Measurements from ENCODE around the gene ADCY10. TPM values are rescaled to one million over a fixed set of nuclear protein-coding genes. Genes with fewer than 3 reads are reported as not detected.
"Not testable (repeated sequence)": the region's sequence is repeated elsewhere in the genome, so short reads cannot be mapped to it uniquely, and the experiment has no call there.

ADCY10 gene
- total and polyA plus RNA-seq, 9 donors: 0.03 to 0.21 (median 0.09) TPM

DNA sequence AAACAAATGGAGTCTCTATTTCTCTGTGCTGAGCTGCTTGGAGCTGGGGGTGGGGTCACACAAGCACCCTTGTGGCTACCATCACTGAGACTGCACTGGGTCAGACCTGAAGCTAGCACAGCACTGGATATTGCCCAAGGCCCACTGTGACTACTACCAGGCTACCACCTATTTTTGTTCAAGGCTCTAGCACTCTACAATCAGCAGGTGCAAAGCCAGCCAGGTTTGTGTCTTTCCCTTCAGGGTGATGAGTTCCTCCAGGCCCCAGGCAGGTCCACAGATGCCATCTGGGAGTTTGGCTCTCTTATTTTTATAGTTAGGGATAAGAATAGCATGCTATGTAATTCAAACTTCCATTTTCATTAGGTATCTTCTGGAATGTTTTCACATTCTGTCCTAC, 23.5 kb downstream of the ADCY10 start:
- H3K4me3 ChIP-seq (ENCODE audit: low read length): no peak overlapping the region
- H3K36me3 ChIP-seq (ENCODE audit: control insufficient read depth, insufficient read depth, low read length): no peaks in the 10 kb centered on the region
- no peak overlapping the region for H3K27ac ChIP-seq (ENCODE audit: low read length)
- no peaks in the 10 kb centered on the region for H3K4me1 ChIP-seq (ENCODE audit: control insufficient read depth, insufficient read depth, low read length)
- no peak for DNase-seq
- no peaks in the 10 kb centered on the region for H3K9me3 ChIP-seq (replicated peaks; ENCODE audit: control insufficient read depth, low read depth, low read length)
- H3K27me3 ChIP-seq (ENCODE audit: control insufficient read depth, insufficient read depth, low read length): no peaks in the 10 kb centered on the region

DNA sequence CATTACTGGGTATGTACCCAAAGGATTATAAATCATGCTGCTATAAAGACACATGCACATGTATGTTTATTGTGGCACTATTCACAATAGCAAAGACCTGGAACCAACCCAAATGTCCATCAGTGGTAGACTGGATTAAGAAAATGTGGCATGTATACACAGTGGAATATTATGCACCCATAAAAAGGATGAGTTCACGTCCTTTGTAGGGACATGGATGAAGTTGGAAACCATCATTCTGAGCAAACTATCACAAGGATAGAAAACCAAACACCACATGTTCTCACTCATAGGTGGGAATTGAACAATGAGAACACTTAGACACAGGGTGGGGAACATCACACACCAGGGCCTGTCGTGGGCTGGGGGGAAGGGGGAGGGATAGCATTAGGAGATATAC, 26.7 kb downstream of the ADCY10 start:
- WGBS (ENCODE audit: insufficient coverage): no CpG with 5 or more reads among the region's 2 CpGs
- not testable (repeated sequence) for H3K27ac ChIP-seq (ENCODE audit: low read length); H3K4me1 ChIP-seq (ENCODE audit: control insufficient read depth, insufficient read depth, low read length); H3K4me3 ChIP-seq (ENCODE audit: low read length); H3K27me3 ChIP-seq (ENCODE audit: control insufficient read depth, insufficient read depth, low read length); DNase-seq; H3K9me3 ChIP-seq (replicated peaks; ENCODE audit: control insufficient read depth, low read depth, low read length); H3K36me3 ChIP-seq (ENCODE audit: control insufficient read depth, insufficient read depth, low read length)

DNA sequence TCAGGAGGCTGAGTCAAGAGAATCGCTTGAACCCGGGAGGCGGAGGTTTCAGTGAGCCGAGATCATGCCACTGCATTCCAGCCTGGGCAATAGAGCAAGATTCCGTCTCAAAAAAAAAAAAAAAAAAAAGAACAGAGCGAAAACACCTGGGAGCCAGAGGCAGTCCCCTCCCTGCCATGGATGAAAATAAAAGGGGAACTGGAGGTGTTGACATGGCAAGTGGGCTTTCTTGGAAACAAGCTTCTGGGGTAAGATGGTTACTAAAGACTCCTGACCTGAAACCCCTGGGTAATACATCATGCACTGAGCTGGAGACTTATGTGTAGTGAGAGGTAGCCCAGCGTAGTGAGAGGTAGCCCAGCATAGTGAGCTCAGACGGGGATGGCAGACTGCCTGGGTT, 31.6 kb downstream of the ADCY10 start:
- Histone ChIP-seq H3K36me3 (ENCODE audit: control insufficient read depth, insufficient read depth, low read length) (no peaks in the 10 kb centered on the region), H3K4me1 (ENCODE audit: control insufficient read depth, insufficient read depth, low read length) (no peaks in the 10 kb centered on the region), H3K27me3 (ENCODE audit: control insufficient read depth, insufficient read depth, low read length) (no peaks in the 10 kb centered on the region), H3K4me3 (ENCODE audit: low read length) (no peak overlapping the region), H3K27ac (ENCODE audit: low read length) (no peak overlapping the region), H3K9me3 (replicated peaks; ENCODE audit: control insufficient read depth, low read depth, low read length) (no peaks in the 10 kb centered on the region)
- WGBS (ENCODE audit: insufficient coverage): 100% methylated on average over 2 of the region's 8 CpGs
- no peak for DNase-seq

DNA sequence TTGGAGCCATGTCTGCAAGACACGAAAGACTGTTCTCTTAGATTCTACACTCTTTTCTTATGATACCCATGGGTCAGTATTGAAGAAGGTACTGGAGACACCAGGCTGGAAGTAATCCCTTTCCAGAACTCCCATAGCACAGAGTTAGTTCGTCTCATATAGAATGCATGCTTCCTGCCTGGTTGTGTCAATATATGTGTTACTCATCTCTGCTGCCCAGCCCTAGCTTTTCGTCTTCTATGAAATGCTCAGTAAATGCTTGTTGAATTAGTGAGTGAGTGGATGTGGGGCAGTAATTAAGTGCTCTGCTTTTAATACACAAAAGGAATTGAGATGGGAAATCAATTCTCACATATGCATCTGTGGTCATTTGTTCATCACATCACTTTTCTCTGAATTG, 32.1 kb downstream of the ADCY10 start:
- Histone ChIP-seq H3K4me1 (ENCODE audit: control insufficient read depth, insufficient read depth, low read length) (no peaks in the 10 kb centered on the region), H3K4me3 (ENCODE audit: low read length) (no peak overlapping the region), H3K27me3 (ENCODE audit: control insufficient read depth, insufficient read depth, low read length) (no peaks in the 10 kb centered on the region), H3K27ac (ENCODE audit: low read length) (no peak overlapping the region), H3K36me3 (ENCODE audit: control insufficient read depth, insufficient read depth, low read length) (no peaks in the 10 kb centered on the region), H3K9me3 (replicated peaks; ENCODE audit: control insufficient read depth, low read depth, low read length) (no peaks in the 10 kb centered on the region)
- no peak for DNase-seq
- 80% methylated on average over 1 of the region's 3 CpGs for WGBS (ENCODE audit: insufficient coverage)

DNA sequence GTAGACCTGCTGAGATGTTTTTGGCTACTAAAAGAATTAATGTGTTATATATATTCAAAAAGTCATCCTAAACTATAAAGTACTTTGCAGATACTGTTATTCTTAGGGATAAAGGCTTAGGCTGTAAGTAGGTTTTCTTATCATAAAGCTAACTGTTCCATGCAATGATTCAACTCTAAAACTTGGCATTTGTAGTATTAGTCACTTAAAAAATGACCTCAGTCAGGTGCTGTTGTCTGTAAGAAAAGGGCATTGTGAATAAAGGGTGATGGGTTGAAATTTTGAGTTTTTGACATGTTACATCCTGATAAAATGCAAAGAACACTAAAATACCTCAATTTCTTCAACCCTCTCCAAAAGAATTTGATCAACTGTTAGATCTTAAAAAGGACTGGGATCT, 32.9 kb downstream of the ADCY10 start:
- Histone ChIP-seq H3K9me3 (replicated peaks; ENCODE audit: control insufficient read depth, low read depth, low read length) (no peaks in the 10 kb centered on the region), H3K4me3 (ENCODE audit: low read length) (no peak overlapping the region), H3K27me3 (ENCODE audit: control insufficient read depth, insufficient read depth, low read length) (no peaks in the 10 kb centered on the region), H3K27ac (ENCODE audit: low read length) (no peak overlapping the region), H3K4me1 (ENCODE audit: control insufficient read depth, insufficient read depth, low read length) (no peaks in the 10 kb centered on the region), H3K36me3 (ENCODE audit: control insufficient read depth, insufficient read depth, low read length) (no peaks in the 10 kb centered on the region)
- DNase-seq: no peak

DNA sequence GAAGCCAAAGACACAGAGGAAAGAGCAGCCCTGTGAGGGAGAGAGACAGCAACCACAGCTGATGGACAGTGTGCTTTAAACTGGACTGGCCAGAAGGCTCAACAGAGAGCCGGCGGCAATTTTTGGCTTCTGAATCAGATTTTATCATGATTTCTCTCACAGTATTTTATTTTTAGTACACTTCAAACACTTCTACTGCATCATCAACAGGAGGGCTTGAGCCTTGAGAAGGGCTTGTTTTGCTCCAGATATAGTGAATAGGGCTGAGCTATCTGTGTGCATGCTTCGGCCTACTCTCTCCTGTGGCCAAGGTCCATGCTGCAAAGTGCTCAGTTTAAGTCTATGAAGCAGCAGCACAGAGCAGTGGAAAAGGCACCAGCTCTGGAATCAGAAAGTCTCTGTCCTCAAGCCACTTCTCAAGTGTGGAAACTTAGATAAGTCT, 33.3 kb downstream of the ADCY10 start:
- H3K36me3 ChIP-seq (ENCODE audit: control insufficient read depth, insufficient read depth, low read length): no peaks in the 10 kb centered on the region
- H3K27me3 ChIP-seq (ENCODE audit: control insufficient read depth, insufficient read depth, low read length): no peaks in the 10 kb centered on the region
- H3K4me1 ChIP-seq (ENCODE audit: control insufficient read depth, insufficient read depth, low read length): no peaks in the 10 kb centered on the region
- DNase-seq: no peak
- H3K27ac ChIP-seq (ENCODE audit: low read length): no peak overlapping the region
- H3K9me3 ChIP-seq (replicated peaks; ENCODE audit: control insufficient read depth, low read depth, low read length): no peaks in the 10 kb centered on the region
- H3K4me3 ChIP-seq (ENCODE audit: low read length): no peak overlapping the region
- 100% methylated on average over 1 of the region's 3 CpGs for WGBS (ENCODE audit: insufficient coverage)

DNA sequence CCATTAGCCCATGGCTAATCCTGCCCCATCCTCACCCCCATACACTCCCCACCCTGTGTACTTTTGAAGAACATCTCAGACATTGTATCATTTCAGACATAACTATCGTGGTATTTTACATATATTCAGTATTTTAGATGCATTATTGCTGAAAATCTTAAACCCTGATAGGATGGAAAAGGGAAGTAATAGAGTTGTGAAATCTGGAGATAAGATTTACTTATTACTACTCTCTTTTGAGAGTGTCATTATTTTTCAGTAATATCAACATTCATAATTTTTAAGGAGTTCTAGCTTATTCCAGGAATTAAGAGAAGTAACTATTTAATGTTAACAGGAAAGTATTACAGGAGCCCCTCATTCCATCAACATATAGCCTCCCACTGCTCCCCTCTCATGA, 34.4 kb downstream of the ADCY10 start:
- Histone ChIP-seq H3K27me3 (ENCODE audit: control insufficient read depth, insufficient read depth, low read length) (no peaks in the 10 kb centered on the region), H3K36me3 (ENCODE audit: control insufficient read depth, insufficient read depth, low read length) (no peaks in the 10 kb centered on the region), H3K9me3 (replicated peaks; ENCODE audit: control insufficient read depth, low read depth, low read length) (no peaks in the 10 kb centered on the region), H3K4me1 (ENCODE audit: control insufficient read depth, insufficient read depth, low read length) (no peaks in the 10 kb centered on the region), H3K27ac (ENCODE audit: low read length) (no peak overlapping the region), H3K4me3 (ENCODE audit: low read length) (no peak overlapping the region)
- WGBS (ENCODE audit: insufficient coverage): no CpG with 5 or more reads among the region's 1 CpG
- no peak for DNase-seq

DNA sequence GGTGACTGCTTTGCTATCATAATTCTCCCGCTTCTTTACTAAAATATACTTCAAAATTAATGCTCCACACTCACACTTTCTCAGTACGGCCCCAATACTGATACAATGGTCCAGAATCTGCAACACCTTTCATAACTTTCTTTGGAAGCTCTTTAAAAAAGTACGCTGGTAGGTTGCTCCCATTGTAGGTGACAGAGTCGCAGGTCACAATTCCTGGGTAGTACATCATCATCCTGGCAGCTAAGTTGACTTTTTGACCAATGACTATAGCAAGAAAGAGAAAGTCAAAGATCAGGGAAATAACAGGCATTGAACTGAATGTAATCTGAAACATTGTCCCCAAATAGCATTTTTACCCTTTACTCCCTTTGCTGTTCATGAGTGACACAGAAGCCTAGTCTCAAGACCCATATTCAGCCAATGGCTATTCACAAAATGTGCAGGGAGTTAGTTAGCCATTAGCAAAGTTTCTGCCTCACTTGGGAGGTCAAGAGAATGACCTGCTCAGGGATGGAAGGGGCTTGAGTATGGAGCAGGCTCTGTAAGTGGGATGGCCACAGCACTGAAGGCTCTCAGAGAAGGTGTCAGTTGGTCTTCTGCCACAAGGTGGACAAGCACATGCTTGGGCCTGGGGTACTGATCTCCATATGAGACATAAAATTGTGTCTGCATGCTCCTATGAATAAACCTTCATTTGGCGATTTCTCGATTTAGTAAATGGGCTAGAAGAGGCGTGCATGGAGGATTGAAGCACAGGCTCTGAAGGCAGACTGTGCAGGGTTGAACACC, 35.4 kb downstream of the ADCY10 start:
- Histone ChIP-seq H3K4me1 (ENCODE audit: control insufficient read depth, insufficient read depth, low read length) (no peaks in the 10 kb centered on the region), H3K27ac (ENCODE audit: low read length) (no peak overlapping the region), H3K9me3 (replicated peaks; ENCODE audit: control insufficient read depth, low read depth, low read length) (no peaks in the 10 kb centered on the region), H3K36me3 (ENCODE audit: control insufficient read depth, insufficient read depth, low read length) (no peaks in the 10 kb centered on the region), H3K4me3 (ENCODE audit: low read length) (no peak overlapping the region), H3K27me3 (ENCODE audit: control insufficient read depth, insufficient read depth, low read length) (no peaks in the 10 kb centered on the region)
- 100% methylated on average over 5 of the region's 7 CpGs for WGBS (ENCODE audit: insufficient coverage)
- no peak for DNase-seq

DNA sequence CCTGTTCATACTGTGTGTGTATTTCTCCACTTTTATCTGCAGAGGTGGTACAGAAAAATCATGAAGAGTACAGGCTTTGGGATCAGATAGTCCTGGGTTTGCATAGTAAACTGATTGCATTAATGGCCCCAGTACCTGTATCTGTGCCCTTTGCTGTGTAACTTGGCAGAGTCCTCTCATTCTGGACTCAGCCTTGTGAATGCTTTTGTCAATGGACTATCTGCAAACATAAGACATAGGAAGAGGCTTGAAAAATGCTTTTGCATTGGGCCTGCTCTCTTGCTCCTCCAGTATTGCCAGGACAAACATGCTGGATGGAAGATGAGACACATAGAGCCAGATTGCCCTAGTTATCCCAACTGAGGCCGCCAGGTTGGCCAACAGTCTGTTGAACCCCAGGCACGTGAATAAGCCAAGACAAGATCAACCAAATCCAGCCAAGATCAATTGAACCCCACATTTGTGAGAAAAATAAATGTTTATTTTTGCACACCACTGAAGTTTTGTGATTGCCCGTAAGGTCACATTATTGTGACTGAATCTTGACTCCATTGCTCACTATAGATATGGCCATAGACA, 37.2 kb downstream of the ADCY10 start:
- DNase-seq: no peak
- Histone ChIP-seq H3K36me3 (ENCODE audit: control insufficient read depth, insufficient read depth, low read length) (no peaks in the 10 kb centered on the region), H3K27me3 (ENCODE audit: control insufficient read depth, insufficient read depth, low read length) (no peaks in the 10 kb centered on the region), H3K4me1 (ENCODE audit: control insufficient read depth, insufficient read depth, low read length) (no peaks in the 10 kb centered on the region), H3K9me3 (replicated peaks; ENCODE audit: control insufficient read depth, low read depth, low read length) (no peaks in the 10 kb centered on the region), H3K27ac (ENCODE audit: low read length) (no peak overlapping the region), H3K4me3 (ENCODE audit: low read length) (no peak overlapping the region)
- WGBS (ENCODE audit: insufficient coverage): no CpG with 5 or more reads among the region's 3 CpGs

DNA sequence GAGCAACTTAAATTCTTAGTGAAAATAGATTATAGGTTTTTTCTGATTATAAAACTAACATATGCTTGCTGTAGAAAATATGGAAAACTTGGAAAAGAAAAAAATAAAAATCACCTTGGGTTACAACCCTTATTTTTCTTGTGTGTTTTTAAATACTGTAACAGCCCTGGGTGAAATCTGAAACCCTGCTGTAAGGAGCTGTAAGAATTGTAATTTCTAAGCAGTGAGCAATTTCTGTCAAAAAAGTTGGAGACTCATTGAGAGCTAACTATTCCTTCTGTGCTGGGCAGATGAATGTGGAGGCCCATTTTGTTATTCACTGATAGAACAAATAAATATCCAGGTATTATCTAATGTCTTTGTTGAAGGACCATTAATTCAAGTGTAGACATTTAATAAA, 42.6 kb downstream of the ADCY10 start:
- no peaks in the 10 kb centered on the region for H3K27me3 ChIP-seq (ENCODE audit: control insufficient read depth, insufficient read depth, low read length)
- H3K27ac ChIP-seq (ENCODE audit: low read length): no peak overlapping the region
- no peaks in the 10 kb centered on the region for H3K36me3 ChIP-seq (ENCODE audit: control insufficient read depth, insufficient read depth, low read length)
- H3K4me1 ChIP-seq (ENCODE audit: control insufficient read depth, insufficient read depth, low read length): no peaks in the 10 kb centered on the region
- no peak for DNase-seq
- H3K4me3 ChIP-seq (ENCODE audit: low read length): no peak overlapping the region
- H3K9me3 ChIP-seq (replicated peaks; ENCODE audit: control insufficient read depth, low read depth, low read length): no peaks in the 10 kb centered on the region

All from muscle of leg (tissue), 11 donors.